Hematopoietic multipotent progenitor cell treated with erythropoietin and hydrocortisone succinate and interleukin-3 and kit ligand, for 8 days (in vitro differentiated cells): Measurements from ENCODE around the gene SLC35E1.
"Not testable (repeated sequence)": the region's sequence is repeated elsewhere in the genome, so short reads cannot be mapped to it uniquely, and the experiment has no call there.

Experiments used
- DNase-seq: peaks from one replicate; pipeline ENCODE4 v3.0.0-alpha.2; 2015

The SLC35E1 gene

GRCh38 chr19:16581145-16581970 is 9.1 kb upstream of the SLC35E1 start:
- DNase-seq, result no peak

DNA sequence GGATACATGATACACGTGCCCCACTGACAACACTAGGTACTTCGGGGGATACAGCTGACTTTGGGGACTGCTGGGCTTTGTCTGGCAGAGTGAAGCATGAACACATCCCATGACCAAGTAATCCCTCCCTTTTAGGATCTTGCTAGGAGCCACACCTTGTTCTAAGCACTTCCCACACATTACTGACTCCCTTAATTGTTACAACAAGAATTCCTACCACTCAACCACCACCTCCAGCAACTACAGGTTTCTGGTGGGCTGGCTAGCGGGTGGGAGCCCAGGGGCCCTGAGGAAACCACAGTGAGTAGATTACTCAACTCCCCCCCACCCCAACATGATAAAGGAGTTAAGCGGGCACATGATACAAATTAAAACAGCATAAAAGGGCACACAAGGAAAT is 7.2 kb upstream of the SLC35E1 start:
- DNase-seq, result no peak

DNA sequence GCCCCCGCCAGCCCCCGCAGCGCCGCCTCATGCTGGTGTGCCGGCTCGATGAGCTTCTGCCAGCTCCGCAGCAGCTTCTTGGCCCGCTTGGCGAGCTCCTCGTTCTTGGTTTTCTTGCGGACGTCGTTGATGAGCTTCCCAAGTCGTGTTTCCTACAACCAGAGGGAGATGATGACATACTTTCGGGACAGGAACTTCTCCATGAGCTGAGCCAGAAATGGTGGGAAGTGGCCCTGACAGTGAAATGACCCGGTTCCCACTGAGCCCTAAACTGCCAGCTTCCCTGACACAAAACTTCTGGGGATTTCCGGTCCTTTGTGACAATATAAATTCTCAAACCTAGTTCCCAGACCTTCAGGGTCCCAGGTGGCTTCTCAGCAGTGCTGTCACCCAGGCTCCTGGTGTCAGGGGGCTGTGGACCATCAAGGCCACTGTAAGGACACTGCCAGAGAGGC is 5.3 kb upstream of the SLC35E1 start:
- DNase-seq, result no peak

DNA sequence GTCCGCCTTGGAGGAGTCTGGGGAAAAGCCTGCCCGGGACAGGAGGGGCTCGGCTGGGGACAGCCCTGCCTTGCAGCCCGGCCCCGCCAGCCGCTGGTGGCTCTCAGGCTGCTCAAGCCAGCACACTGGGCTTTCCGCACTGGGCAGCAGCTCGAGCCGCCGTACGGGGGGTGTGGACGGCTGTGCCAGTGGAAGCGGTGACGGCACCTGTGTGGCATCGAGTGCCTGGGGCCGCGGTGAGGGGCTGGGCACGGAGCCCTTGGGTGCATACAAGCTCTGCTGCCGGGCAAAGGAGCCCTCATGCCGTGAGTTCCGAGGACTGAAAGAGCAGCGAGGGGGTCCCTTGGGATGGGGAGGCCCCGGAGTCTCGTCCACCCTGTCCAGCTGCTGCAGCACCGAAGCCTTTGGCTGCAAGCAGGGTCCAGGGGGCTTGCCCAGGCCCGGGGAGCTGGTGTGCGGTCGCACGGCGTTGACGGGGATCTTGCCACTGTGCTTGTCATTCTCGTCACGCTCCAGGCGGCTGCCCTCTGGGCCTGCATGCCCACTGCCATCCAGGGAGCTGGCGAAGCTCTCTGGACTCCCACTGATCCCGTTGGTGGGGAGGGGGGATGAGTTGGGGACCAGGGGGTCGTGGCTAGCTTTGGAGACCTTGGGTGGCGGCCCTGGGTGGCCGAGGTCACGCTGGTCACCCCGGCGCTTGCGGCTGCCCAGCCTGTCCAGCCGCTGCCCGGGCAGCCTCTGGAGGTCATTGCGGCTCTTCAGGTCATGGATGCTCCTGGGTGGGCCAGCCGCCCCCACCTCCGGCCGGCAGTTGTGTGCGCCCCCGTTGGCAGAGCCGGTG is 4.7 kb upstream of the SLC35E1 start:
- DNase-seq, result no peak

DNA sequence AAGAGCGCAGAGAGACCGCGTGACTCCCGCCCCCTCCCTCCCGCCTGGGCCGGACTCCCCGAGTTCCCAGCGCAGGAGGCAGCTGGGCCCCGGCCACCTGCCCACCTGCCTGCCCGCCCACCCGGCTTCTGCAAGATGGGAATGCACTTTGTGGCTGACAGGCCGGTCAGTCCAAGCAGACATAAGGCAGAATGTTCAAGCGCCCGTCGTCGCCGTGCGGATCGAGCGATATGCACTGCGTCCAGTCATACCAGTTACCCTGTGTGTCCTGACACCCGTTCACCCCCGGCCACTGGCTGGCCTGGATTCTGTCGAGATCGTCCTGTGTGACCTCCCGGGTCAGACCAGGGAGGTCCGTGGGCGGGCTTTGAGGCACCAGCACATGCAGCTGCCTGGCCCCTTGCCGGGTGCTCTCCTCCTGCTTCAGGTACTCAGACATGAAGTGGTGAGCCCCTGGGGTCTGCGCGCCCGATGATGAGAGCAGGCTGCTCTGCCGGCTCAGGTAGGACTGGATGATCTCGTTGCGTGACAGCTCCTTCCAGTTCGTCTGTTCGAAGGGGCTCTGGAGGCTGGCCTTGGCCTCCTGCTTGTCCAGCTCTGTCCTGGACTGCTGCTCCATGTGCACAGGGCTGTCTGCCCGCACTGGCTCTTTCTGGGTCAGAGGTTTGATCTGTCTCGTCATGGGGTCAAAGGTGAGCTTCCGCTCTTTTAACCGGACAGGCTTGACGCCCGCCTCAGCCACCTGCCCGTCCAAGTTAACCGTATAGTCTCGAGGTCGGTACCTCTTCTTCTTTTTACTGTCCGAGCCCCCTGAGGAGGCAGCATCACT is 3.9 kb upstream of the SLC35E1 start:
- no peak for DNase-seq

GRCh38 chr19:16575282-16575681 is 3.1 kb upstream of the SLC35E1 start:
- no peak for DNase-seq

DNA sequence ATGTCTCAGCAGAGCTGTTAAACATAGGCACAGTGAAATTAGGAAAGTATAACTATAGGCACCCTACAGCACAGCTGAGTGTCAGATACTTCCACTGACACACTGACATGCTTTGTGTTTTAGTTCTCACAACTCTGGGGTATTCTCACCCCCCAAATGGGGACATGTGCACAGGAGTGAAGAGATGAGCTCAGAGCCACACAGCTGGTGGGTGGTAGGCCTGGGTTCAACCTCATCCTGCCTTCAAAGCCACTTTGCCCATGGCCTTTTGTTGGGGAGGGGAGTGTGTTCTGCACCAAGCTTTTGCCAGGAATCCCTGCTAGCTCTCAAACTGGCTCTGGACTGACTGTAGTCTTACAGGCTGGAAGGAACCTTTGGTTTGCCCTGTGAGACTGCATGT is 1.7 kb upstream of the SLC35E1 start:
- no peak for DNase-seq

DNA sequence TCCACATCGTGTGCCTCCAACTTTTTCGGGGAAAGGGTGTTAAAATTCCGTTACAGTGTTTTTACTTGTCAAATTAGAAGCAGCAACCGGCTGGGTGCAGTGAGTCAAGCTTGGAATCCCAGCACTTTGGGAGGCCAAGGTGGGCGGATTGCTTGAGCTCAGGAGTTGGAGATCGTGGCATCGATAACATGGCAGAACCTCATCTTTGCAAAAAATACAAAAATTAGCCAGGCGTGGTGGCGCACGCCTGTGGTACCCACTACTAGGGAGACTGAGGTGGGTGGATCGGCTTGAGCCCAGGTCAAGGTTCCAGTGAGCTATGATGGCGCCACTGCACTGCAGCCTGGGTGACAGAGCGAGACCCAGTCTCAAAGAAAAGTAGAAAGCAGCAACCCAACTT is 1.1 kb upstream of the SLC35E1 start:
- DNase-seq, result no peak

DNA sequence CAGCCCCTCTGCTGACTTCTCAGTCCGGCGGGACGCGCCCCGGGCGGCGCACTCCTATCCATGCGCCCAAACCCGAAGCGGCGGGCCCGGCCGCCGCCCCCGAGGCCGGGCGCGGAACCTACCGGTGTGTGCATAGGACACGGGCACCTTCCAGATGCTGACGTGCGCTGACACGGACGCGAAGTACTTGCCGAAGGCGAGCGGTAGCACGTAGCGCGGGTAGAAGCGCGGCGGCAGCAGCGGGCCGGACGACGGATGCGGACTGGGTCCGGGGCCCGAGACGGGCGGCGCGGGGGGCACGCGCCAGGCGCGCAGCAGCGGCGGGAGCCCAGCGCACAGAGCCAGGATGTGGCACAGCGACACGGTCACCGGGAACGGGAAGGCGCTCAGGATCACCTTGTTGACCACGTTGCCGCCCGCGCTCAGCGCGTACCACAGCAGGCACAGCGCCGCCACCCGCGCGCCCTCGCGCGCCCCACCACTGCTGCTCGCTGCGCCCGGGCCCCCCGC is 338 bp downstream of the SLC35E1 start:
- DNase-seq, result peak; percentile 32

GRCh38 chr19:16571283-16571682 is 932 bp downstream of the SLC35E1 start:
- no peak for DNase-seq

- DNase-seq, result no peak
Measured at GRCh38 chr19:16569609-16570320, 2.5 kb downstream of the SLC35E1 start.

GRCh38 chr19:16566702-16567101 is 5.5 kb downstream of the SLC35E1 start:
- no peak for DNase-seq

DNA sequence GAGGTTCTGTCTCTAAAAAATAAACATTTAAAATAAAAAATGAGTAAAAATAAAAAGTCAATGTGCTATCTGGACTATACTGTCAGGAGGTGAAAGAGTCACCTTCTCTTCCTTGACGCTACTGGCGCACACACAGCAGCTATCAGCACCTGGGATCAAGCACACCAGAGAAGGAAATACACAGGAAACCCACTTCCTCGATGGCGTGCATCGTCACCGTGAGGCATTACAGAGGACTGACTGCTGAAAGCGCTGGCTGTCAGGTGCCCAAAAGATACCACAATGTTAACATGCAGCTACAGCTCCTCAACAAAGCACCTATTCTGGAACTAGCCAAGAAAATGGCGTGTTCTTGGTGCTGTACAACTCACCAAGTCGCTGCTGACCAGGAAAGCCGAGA is 6.1 kb downstream of the SLC35E1 start:
- peak; percentile 21 for DNase-seq

DNA sequence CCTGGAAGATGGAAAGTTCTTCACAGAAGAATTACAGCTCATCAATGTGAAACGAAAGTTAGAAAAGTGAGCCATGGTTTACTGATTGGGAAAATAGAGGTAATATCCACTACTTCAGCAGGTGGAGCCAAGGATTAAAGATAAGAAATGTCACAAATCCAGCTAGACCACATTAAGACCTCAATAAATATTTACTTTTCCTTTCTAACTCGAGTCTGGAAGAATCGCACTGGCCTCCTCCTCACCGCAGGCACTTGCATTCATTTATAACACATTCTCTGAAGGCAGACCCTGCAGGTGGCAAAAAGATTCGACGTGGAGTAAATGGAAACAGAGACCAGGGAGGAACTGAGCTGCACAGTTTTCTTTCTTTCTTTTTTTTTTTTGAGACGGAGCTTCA is 7.4 kb downstream of the SLC35E1 start:
- DNase-seq, result no peak

- DNase-seq, result no peak
Measured at GRCh38 chr19:16562608-16563025, 9.6 kb downstream of the SLC35E1 start.

GRCh38 chr19:16561382-16561781 is 10.8 kb downstream of the SLC35E1 start:
- no peak for DNase-seq

GRCh38 chr19:16559780-16560276 is 12.4 kb downstream of the SLC35E1 start:
- DNase-seq, result no peak

DNA sequence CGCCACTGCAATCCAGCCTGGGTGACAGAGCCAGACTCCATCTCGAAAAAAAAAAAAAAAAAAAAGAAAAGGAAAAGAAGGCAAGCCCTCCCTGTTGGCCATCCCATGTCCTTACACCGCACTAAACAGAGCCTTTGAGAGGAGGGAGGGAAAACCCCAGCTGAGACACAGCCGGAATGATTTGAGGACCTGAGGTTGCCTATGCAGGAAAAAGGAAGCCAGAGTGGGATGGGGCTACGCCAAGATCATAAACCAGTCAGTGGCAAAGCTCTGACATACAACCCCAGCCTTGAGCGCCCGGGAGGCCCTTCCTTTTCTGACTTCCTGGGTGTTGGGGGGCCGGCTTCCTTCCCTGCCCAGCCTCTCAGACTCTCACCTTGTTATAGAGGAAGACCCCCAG is 17.4 kb downstream of the SLC35E1 start:
- no peak for DNase-seq

- not testable (repeated sequence) for DNase-seq
Measured at GRCh38 chr19:16551902-16552301, 20.3 kb downstream of the SLC35E1 start.

DNA sequence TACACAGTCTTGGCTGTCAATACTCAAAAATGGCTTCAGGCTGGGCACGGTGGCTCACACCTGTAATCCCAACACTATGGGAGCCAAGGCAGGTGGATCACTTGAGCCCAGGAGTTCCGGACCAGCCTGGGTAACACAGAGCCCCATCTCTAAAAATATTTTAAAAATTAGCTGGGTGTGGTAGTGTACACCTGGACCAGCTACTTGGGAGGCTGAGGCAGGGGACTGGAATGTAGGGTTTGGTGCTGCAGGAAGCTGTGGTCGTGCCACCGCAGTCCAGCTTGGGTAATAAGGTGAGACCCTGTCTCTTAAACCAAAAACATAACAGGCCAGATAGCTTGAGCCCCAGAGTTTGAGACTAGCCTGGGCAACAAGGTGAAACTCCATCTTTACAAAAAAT is 23.3 kb downstream of the SLC35E1 start:
- no peak for DNase-seq

DNA sequence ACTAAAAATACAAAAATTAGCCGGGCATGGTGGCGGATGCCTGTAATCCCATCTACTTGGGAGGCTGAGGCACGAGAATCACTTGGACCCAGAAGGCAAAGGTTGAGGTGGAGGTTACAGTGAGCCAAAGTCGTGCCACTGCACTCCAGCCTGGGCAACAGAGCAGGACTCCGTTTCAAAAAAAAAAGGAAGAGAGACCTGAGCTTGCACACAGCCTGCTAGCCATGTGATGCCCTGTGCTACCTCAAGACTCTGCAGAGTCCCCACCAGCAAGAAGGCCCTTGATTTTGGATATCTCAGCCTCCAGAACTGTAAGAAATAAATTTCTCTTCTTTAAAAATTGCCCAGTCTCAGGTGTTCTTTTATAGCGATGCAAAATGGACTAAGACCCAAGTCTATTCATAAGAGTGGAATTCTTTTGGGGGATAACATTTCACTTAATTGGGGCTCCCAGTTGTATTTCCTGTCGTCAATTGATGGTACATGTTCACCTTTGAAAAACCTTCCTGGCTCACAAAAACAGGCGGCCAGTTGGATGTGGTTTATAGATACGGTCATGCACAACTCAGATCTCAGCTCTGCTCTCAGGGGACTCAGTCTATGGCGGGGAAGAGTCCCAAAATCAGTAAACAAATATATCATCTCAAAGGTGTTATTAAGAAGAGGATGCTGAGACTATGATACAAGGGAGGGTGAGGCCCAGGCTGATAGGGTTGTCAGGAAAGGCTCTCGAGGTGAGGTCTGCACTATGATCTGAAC is 27.6 kb downstream of the SLC35E1 start:
- no peak for DNase-seq
